ENCODE data around the gene TBATA. TPM values are rescaled to one million over a fixed set of nuclear protein-coding genes. Genes with fewer than 3 reads are reported as not detected.

The TBATA gene
- total and polyA plus RNA-seq, 2 of the 8 experiments (the other 6 are each of a cell fraction or from before 2014, with no cell fraction given): not detected

- Histone ChIP-seq H2BK15ac (ENCODE audit: low read length) (0 out of 2 replicates have a peak overlapping the region, but pooled peaks have one; percentile 81), H3K36me3 (ENCODE audit: control insufficient read depth in 2 of 4, insufficient read depth in 4 of 4, low read length in 3 of 4) (no peaks in the 10 kb centered on the region), H3K4ac (replicated peaks; ENCODE audit: insufficient read length, low read depth, low read length) (no peak overlapping the region), H3K23ac (ENCODE audit: insufficient read length) (no peak overlapping the region), H2BK12ac (ENCODE audit: low read depth, low read length) (peak overlapping the region; percentile 11; the same call in 1 of the 2 replicates), H3K56ac (replicated peaks; ENCODE audit: insufficient read length, low read depth, low read length) (no peak overlapping the region), H4K5ac (ENCODE audit: insufficient read length, low read depth, low read length) (no peak overlapping the region), H3K79me2 (ENCODE audit: control insufficient read depth in 1 of 2, insufficient read depth in 2 of 2, low read length in 2 of 2) (no peaks in the 10 kb centered on the region), H3K18ac (ENCODE audit: extremely low read depth, low read length) (peak overlapping the region; percentile 90), H3K4me3 (ENCODE audit: extremely low read depth in 1 of 4, insufficient read depth in 2 of 4, low read depth in 3 of 4, low read length in 4 of 4) (no peak overlapping the region), H3K9me3 (ENCODE audit: insufficient read depth in 2 of 2, low read depth in 1 of 2, low read length in 1 of 2) (no peaks in the 10 kb centered on the region; a peak in 1 of 4 replicates), H3K4me1 (replicated peaks in 1 of 4; ENCODE audit: control insufficient read depth in 3 of 4, insufficient read depth in 4 of 4, low read length in 3 of 4) (peaks cover 0 to 18% (median 12%) of the 10 kb centered on the region in 4 experiments; a peak in 6 of 7 replicates), H2BK20ac (ENCODE audit: low read length) (peak overlapping the region; percentile 80; the same call in 1 of the 2 replicates), H2BK120ac (replicated peaks; ENCODE audit: low read depth, low read length) (no peak overlapping the region), H3K14ac (ENCODE audit: insufficient read length) (no peak overlapping the region), H4K8ac (ENCODE audit: extremely low read depth, insufficient read depth, low read length) (no peak overlapping the region; the same call in 1 of the 2 replicates), H2BK5ac (ENCODE audit: low read depth, low read length) (peak overlapping the region; percentile 69; the same call in 1 of the 2 replicates), H2AK5ac (ENCODE audit: low read depth, low read length) (peak overlapping the region; percentile 1; the same call in 1 of the 2 replicates), H3K23me2 (ENCODE audit: low read depth, low read length) (no peaks in the 10 kb centered on the region), H3K79me1 (ENCODE audit: low read depth, low read length) (no peaks in the 10 kb centered on the region), H4K20me1 (replicated peaks in 1 of 2; ENCODE audit: control insufficient read depth in 1 of 2, insufficient read depth in 2 of 2, low read length in 2 of 2) (no peaks in the 10 kb centered on the region), H4K91ac (replicated peaks; ENCODE audit: insufficient read length, low read length) (peak overlapping the region; percentile 54), H3K27ac (ENCODE audit: low read depth, low read length) (no peak overlapping the region), H3K4me2 (ENCODE audit: insufficient read depth in 1 of 2, low read depth in 2 of 2, low read length in 2 of 2) (no peak overlapping the region), H2AFZ (ENCODE audit: low read length) (no peak overlapping the region; the same call in 1 of the 2 replicates), H3K9ac (replicated peaks in 1 of 4; ENCODE audit: extremely low read depth in 1 of 4, low read depth in 3 of 4, low read length in 3 of 4) (no peak overlapping the region), H3K27me3 (replicated peaks in 1 of 4; ENCODE audit: control insufficient read depth in 3 of 4, extremely low read depth in 1 of 4, insufficient read depth in 3 of 4, low read length in 3 of 4) (no peaks in the 10 kb centered on the region)
- POLR2A ChIA-PET (ENCODE audit: partially characterized antibody): interaction anchor here (1.3 to 1.9 kb wide), 2 partner anchors 56 to 137 kb away, joined by 4 to 8 read pairs; partner anchors contain the start of gene SGPL1
- no peak for TF ChIP-seq CHD2 (IDR thresholded peaks at IDR 0.05; ENCODE audit: low read length)
- no peak for TF ChIP-seq SP1 (IDR thresholded peaks at IDR 0.05; ENCODE audit: low read depth, low read length)
- TF ChIP-seq MAFK (IDR thresholded peaks at IDR 0.05; ENCODE audit: low read depth, low read length): no peak
- no peak for TF ChIP-seq SIN3A (conservative IDR thresholded peaks at IDR 0.05 in 1 of 2, IDR thresholded peaks at IDR 0.05 in 1 of 2; ENCODE audit: low read depth in 1 of 2, low read length in 2 of 2)
- TF ChIP-seq EGR1 (IDR thresholded peaks at IDR 0.05; ENCODE audit: borderline replicate concordance, low read depth, low read length): no peak
- no peak for TF ChIP-seq GTF2F1 (IDR thresholded peaks at IDR 0.05; ENCODE audit: borderline replicate concordance, low read depth, low read length)
- no peak for TF ChIP-seq CBX8 (IDR thresholded peaks at IDR 0.05; ENCODE audit: borderline replicate concordance, low read depth, low read length)
- no peak for TF ChIP-seq SIX5 (IDR thresholded peaks at IDR 0.05; ENCODE audit: low read depth, low read length)
- FAIRE-seq (no peak), DNase-seq (ENCODE audit: low read depth in 1 of 2, low spot score in 2 of 2) (no peak)
- 85% methylated on average over 12 of the region's 12 CpGs; no CpG with 5 or more reads in 1 of the 2 experiments for WGBS, 2 experiments (ENCODE audit: extremely low coverage in 1 of 2, insufficient coverage in 1 of 2, insufficient read length in 1 of 2, insufficient replicate concordance in 2 of 2, low coverage in 1 of 2, low lambda C conversion rate in 2 of 2, missing lambda C conversion rate in 1 of 2)
- CTCF ChIA-PET (ENCODE audit: partially characterized antibody): interaction anchor here (0.6 to 4.4 kb wide), 35 partner anchors 9 to 299 kb away, joined by 3 to 35 read pairs (median 4); no protein-coding TSS in a partner anchor
These were observed 24.8 kb downstream of the TBATA start for GRCh38 chr10:70760271-70760787.

Measured in H1 (cell line).